Heart left ventricle (tissue), 16 donors: ENCODE measurements around the gene TAC4. TPM values are rescaled to one million over a fixed set of nuclear protein-coding genes. Genes with fewer than 3 reads are reported as not detected.

ENCODE experiments used
- ATAC-seq, 4 donors: fragments of 200-7000 bp; cut with Tn5 transposase; one replicate each; pipeline ENCODE4 v1.9.1; 2020 to 2022; ENCODE audit warnings: moderate library complexity in 4 of 4, mild to moderate bottlenecking in 3 of 4, moderate number of reproducible peaks in 1 of 4
- DNase-seq, 5 donors: peaks; one replicate each; pipeline ENCODE4 v3.0.0-alpha.2; 2020
- H3K27ac ChIP-seq, 12 donors: fragments of 200-600 bp; sonication (generic) in 4 of 12; one replicate each; pipeline versions ENCODE4 v1.5.0 to v1.8.0; 2016 to 2022; ENCODE audit warnings: mild to moderate bottlenecking in 2 of 12
- H3K27me3 ChIP-seq, 9 donors: fragments of 200-600 bp; sonication (generic) in 2 of 9; one replicate each; pipeline versions ENCODE4 v1.5.1 to v1.8.0; 2016 to 2022; ENCODE audit warnings: mild to moderate bottlenecking in 3 of 9
- H3K36me3 ChIP-seq, 9 donors: fragments of 200-600 bp; sonication (generic) in 2 of 9; one replicate each; pipeline versions ENCODE4 v1.5.0 to v1.8.0; 2018 to 2022; ENCODE audit warnings: mild to moderate bottlenecking in 2 of 9
- H3K4me1 ChIP-seq, 12 donors: fragments of 200-600 bp; sonication (generic) in 4 of 12; one replicate each; pipeline versions ENCODE4 v1.5.0 to v1.8.0; 2016 to 2022; ENCODE audit warnings: mild to moderate bottlenecking in 3 of 12
- H3K4me3 ChIP-seq, 12 donors: fragments of 200-600 bp; sonication (generic) in 4 of 12; one replicate each; pipeline versions ENCODE4 v1.5.0 to v1.8.0; 2017 to 2022; ENCODE audit warnings: mild to moderate bottlenecking in 9 of 12, moderate library complexity in 4 of 12
- H3K9me3 ChIP-seq, 12 donors: fragments of 200-600 bp; sonication (generic) in 4 of 12; one replicate each; pipeline versions ENCODE4 v1.5.0 to v1.8.0; 2016 to 2022; ENCODE audit warnings: mild to moderate bottlenecking in 1 of 12
- CTCF ChIP-seq, 12 donors: fragments of 200-600 bp; sonication (generic) in 4 of 12; IDR thresholded peaks; one replicate each; pipeline versions ENCODE4 v1.5.0 to v1.8.0; 2018 to 2022; ENCODE audit warnings: antibody characterized with exemption in 12 of 12, mild to moderate bottlenecking in 5 of 12
- POLR2A ChIP-seq, 2 donors: fragments of 450-650 bp; IDR thresholded peaks; one replicate each; pipeline ENCODE4 v1.6.1; 2017; ENCODE audit warnings: antibody characterized with exemption in 2 of 2, mild to moderate bottlenecking in 2 of 2, moderate library complexity in 2 of 2
- whole genome bisulfite sequencing, 4 donors: extraction: QIAGEN DNeasy Blood & Tissue Kit in 2 of 4; methylation state at CpG; one replicate each; pipeline versions ENCODE4 v1.1.5 to v1.1.7; 2013 to 2018; 5-methylcytosine and 5-hydroxymethylcytosine counted together
- intact Hi-C, 10 donors: fragments of 100-400 bp; cut with DNase I; formaldehyde crosslinking; loops; one replicate each; pipeline versions ENCODE4 v1.11.1 to v1.14.2; 2022
- polyA plus RNA-seq, 2 donors: library from polyadenylated mRNA; stranded (reverse); fragments of 200-250 nt; gene quantifications; one replicate each; pipeline ENCODE4 v1.2.3, GENCODE V29; 2013
- total RNA-seq, 9 donors: library from RNA; depleted of rRNA in 2 of 9; stranded (reverse); fragments of >200 nt in 2 of 9; fragmentation: NEBNext Ultra II Directional in 3 of 9; extraction: Animal tissue kit (Norgen Biotek cat#: 25700) in 3 of 9; gene quantifications; one replicate each; pipeline versions ENCODE4 v1.1.0 to v1.2.4, GENCODE V29; 2016 to 2023
- donor health status: ischemic (EF 13 %, LVEDD 7.1; RV severe dilation, severe dysfunction).
- donor health status: healthy with polysubstance abuse.
- donor health status: DM: no; HTN: yes; CAD: no.
- donor health status: DM: no; HTN: no; CAD: no.
- donor health status: ischemic (EF 25% LVEDD 6.9; RV normal size, moderate dysfunction).
- donor health status: ischemic (EF 25% LVEDD 5.7; RV mildly dilated, moderate dysfunction).
- donor health status: healthy.
- donor health status: DM: yes; HTN: yes; CAD: no.
- donor health status: ischemic (EF 35%, LVEDD 5.7; RV mildly dilated, moderate dysfunction).
- donor health status: nonischemic (EF 11% LVEDD 7.7; RV severe dilation, severe dysfunction).
- donor health status: DM: yes; HTN: yes; CAD: no.
- donor health status: PGD.
- donor health status: ischemic (EF 29% LVEDD 5.4; RV normal size, mild dysfunction).
- donor health status: nonischemic (EF 23%, LVEDD 6.1; RV moderate dilation, normal function).

TAC4 gene
- total and polyA plus RNA-seq, 11 donors = 0.50 to 2.1 (median 1.3) TPM; not detected in 8

- ATAC-seq = no peak
- H3K36me3 ChIP-seq = peaks cover 0 to 83% (median 74%) of the 10 kb centered on the region in 9 donors
- no peak for DNase-seq
- 80 to 93% (median 86%) methylated on average over 3 of the region's 3 CpGs for WGBS, 4 donors
- no peak overlapping the region for H3K27ac ChIP-seq
- peaks cover 6 to 66% (median 41%) of the 10 kb centered on the region in 12 donors for H3K4me1 ChIP-seq
- no peak overlapping the region for H3K4me3 ChIP-seq
- intact Hi-C loops = loop anchor here in 2 of 10 donors (10.0 kb wide), 1 partner anchor 51 kb away; the partner anchor contains the start of gene TAC4 (in 2 of the 2)
- H3K9me3 ChIP-seq = no peaks in the 10 kb centered on the region
- no peaks in the 10 kb centered on the region for H3K27me3 ChIP-seq
- TF ChIP-seq POLR2A (IDR thresholded peaks at IDR 0.05) = no peak
- TF ChIP-seq CTCF (IDR thresholded peaks at IDR 0.05) = no peak
Observed at GRCh38 chr17:49793309-49793708, 54.6 kb downstream of the TAC4 start.

DNA sequence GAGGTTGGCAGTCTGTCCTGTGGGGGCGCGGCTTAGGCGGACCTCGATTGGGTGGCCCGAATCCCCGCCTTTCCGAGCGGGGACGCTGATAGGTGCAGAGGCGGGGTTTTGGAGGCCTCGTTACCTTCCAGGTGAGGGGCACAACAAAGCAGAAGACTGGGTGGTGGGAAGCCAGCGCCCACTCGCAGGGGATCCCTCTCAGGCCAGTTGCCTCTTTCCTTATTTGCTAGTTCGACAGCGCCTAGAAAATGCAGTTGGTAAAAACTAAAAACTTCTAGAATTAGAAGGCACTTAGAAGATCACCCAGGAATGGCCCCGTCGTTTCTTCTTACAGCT is 58.7 kb downstream of the TAC4 start:
- Histone ChIP-seq H3K4me1 (peaks cover 6 to 56% (median 37%) of the 10 kb centered on the region in 12 donors), H3K27ac (peak overlapping the region in 3 of 12 donors; percentile 29 to 100 (median 46)), H3K9me3 (no peaks in the 10 kb centered on the region), H3K27me3 (no peaks in the 10 kb centered on the region), H3K4me3 (peak overlapping the region; percentile 23 to 100 (median 96)), H3K36me3 (peaks cover 0 to 42% (median 33%) of the 10 kb centered on the region in 9 donors)
- no peak for ATAC-seq
- DNase-seq = no peak
- intact Hi-C loops = loop anchor here in 5 of 10 donors (2.0 to 10.0 kb wide), 8 partner anchors 38 to 222 kb away; partner anchors contain the start of genes NXPH3 (in 1 of the 5), SLC35B1 (in 1 of the 5) and TAC4 (in 1 of the 5)
- no peak for TF ChIP-seq POLR2A (IDR thresholded peaks at IDR 0.05)
- TF ChIP-seq CTCF (IDR thresholded peaks at IDR 0.05) = no peak
- 3 to 9% (median 3%) methylated on average over 6 to 17 of the region's 17 CpGs for WGBS, 4 donors

DNA sequence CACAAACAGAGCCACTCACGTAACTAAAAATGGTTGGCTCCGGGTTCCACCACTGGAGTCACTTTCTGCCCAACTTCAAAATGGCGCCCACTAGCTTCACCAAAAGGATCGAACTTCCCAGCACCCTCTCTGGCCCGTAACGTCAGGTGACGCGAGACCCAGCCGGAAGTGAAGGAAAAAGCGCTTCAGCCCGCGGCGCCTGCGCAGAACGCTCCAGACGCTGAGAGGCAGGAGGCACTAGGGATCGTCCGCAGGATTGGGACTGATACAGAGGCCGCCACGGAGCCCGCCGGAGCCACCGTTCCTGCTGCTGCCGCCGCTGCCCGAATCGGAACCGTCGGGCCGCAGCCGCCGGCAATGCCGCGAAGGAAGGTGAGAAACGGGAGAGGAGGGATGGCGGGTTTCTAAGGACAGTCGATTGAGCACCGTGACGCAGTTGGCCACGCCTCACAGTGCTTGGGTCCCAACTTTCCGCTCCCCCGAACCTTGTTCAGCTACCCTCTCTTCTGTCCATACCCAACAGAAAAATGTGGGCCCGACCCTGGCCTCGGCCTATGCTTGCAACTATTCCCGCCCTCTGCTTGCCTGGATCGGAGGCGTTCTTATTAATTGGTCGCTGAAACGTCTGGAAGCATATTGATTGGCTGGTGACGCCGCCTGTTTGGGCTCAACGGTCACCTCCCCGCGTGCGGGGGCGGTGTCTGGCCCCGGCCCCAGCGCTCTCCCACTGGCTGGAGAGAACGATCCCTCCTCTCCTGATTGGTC is 59.2 kb downstream of the TAC4 start, which contains the start of gene KAT7:
Gene KAT7, plus strand, starts transcription at position 204 of the 765 bp plus-strand sequence. Its CDS starts 154 bp downstream, at position 358.
- H3K9me3 ChIP-seq = no peaks in the 10 kb centered on the region
- H3K27ac ChIP-seq = peak within 1 kb of the TSS; percentile 89 to 100 (median 99)
- peak within 1 kb of the TSS; percentile 77 to 100 (median 96) for H3K4me3 ChIP-seq
- H3K4me1 ChIP-seq = peaks cover 6 to 60% (median 42%) of the 10 kb centered on the region in 12 donors
- intact Hi-C loops = loop anchor here in 6 of 10 donors (1.0 to 10.0 kb wide), 10 partner anchors 24 to 221 kb away; partner anchors contain the start of genes FAM117A (in 1 of the 6), NXPH3 (in 1 of the 6), SLC35B1 (in 1 of the 6) and TAC4 (in 1 of the 6)
- H3K36me3 ChIP-seq = peaks cover 0 to 37% (median 28%) of the 10 kb centered on the region in 9 donors
- ATAC-seq (peak; percentile 95 to 97 (median 97)), DNase-seq (peak; percentile 99 to 100 (median 99))
- H3K27me3 ChIP-seq = no peaks in the 10 kb centered on the region
- TF ChIP-seq POLR2A (IDR thresholded peaks at IDR 0.05) (peak; percentile 38 to 87), CTCF (IDR thresholded peaks at IDR 0.05) (peak in 7 of 12 donors; percentile 9 to 43 (median 25))
- 0 to 1% (median 0%) methylated on average over 40 to 59 of the region's 59 CpGs for WGBS, 4 donors

Other genes starting within 250 kb of the TAC4 start
- gene SPOP, start 170.0 kb downstream of the TAC4 start, total RNA-seq = 10 to 100 TPM; 46.7 to 96.1 (median 60.4) TPM
- 10 to 100 TPM; 28.5 to 72.0 TPM for gene SPOP, start 170.0 kb downstream of the TAC4 start, polyA plus RNA-seq
- 10 to 100 TPM; 61.0 to 93.4 (median 66.2) TPM for gene SLC35B1, start 140.1 kb downstream of the TAC4 start, total RNA-seq
- 100 to 1,000 TPM in 1 of 2 donors, 10 to 100 TPM in 1; 50.3 to 137 TPM for gene SLC35B1, start 140.1 kb downstream of the TAC4 start, polyA plus RNA-seq
- gene FAM117A, start 83.9 kb downstream of the TAC4 start, total RNA-seq = 10 to 100 TPM in 6 of 9 donors, 1 to 10 TPM in 3; 5.9 to 18.5 (median 14.9) TPM
- 1 to 10 TPM; 5.2 to 7.1 TPM for gene FAM117A, start 83.9 kb downstream of the TAC4 start, polyA plus RNA-seq
- gene KAT7, start 59.4 kb downstream of the TAC4 start, total RNA-seq = 10 to 100 TPM; 34.3 to 80.9 (median 56.0) TPM
- 10 to 100 TPM; 10.1 to 27.3 TPM for gene KAT7, start 59.4 kb downstream of the TAC4 start, polyA plus RNA-seq
- gene DLX4, start 121.1 kb upstream of the TAC4 start, total RNA-seq = under 1 TPM in 1 of 9 donors, not detected in 8; 0.19 TPM
- gene DLX4, start 121.1 kb upstream of the TAC4 start, polyA plus RNA-seq = under 1 TPM in 1 of 2 donors, not detected in 1; 0.03 TPM
- under 1 TPM in 3 of 9 donors, not detected in 6; 0.09 to 0.61 (median 0.12) TPM for gene DLX3, start 147.2 kb upstream of the TAC4 start, total RNA-seq
- under 1 TPM; 0.08 TPM for gene DLX3, start 147.2 kb upstream of the TAC4 start, polyA plus RNA-seq
- gene ITGA3, start 208.0 kb upstream of the TAC4 start, total RNA-seq = 10 to 100 TPM; 18.4 to 71.2 (median 23.6) TPM
- 10 to 100 TPM; 16.8 to 72.9 TPM for gene ITGA3, start 208.0 kb upstream of the TAC4 start, polyA plus RNA-seq
- gene PDK2, start 247.3 kb upstream of the TAC4 start, total RNA-seq = 100 to 1,000 TPM; 142 to 490 (median 200) TPM
- 100 to 1,000 TPM; 125 to 173 TPM for gene PDK2, start 247.3 kb upstream of the TAC4 start, polyA plus RNA-seq